C1 segment of cervical spinal cord (tissue), 14 donors: ENCODE measurements around the gene CASP5.
"Not testable (repeated sequence)": the region's sequence is repeated elsewhere in the genome, so short reads cannot be mapped to it uniquely, and the experiment has no call there.

Experiments
- DNase-seq, 14 donors: peaks; one replicate each; lab custom pipeline; 2025; lab: John Stamatoyannopoulos, UW

Gene CASP5

DNA sequence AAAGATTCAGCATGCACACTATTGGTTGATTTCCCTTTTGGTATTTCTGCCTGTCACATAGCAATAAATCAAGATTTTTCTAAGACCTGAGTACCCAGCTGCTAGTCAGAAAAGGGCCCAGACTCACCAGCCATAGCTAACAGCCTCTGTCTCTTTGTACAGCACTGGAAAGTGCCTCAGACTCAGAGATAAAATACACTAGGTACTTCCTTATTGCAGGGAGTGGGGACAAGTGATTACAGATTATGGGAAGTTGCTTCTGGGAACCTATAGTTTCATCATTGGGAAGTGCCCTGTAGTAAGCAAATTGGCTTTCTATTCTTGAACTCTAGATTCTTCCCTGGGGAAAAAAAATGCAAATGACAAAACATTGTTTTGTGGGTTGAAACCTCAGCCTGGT is at the start of gene CASP5:
TSS of gene CASP5 (minus strand) at position 166 of the 400 bp plus-strand sequence. CDS start at position 134, 32 bp downstream.
- no peak for DNase-seq

DNA sequence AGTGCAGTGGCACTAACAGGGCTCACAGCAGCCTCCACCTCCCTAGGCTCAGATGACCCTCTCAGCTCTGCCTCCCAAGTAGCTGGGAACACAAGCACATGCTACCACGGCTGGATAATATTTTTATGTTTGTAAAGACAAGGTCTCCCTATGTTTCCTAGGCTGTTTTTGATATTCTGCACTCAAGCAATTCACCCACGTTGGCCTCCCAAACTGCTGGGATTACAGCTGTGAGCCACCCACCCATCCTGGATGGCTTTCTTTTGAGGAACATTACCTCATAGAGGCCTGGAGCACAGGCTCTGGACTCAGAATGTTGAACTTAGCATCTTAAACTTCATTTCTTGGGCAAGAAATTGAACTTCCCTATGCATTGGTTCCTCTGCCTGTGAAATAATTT is 49.1 kb upstream of the CASP5 start:
- DNase-seq: not testable (repeated sequence)

DNA sequence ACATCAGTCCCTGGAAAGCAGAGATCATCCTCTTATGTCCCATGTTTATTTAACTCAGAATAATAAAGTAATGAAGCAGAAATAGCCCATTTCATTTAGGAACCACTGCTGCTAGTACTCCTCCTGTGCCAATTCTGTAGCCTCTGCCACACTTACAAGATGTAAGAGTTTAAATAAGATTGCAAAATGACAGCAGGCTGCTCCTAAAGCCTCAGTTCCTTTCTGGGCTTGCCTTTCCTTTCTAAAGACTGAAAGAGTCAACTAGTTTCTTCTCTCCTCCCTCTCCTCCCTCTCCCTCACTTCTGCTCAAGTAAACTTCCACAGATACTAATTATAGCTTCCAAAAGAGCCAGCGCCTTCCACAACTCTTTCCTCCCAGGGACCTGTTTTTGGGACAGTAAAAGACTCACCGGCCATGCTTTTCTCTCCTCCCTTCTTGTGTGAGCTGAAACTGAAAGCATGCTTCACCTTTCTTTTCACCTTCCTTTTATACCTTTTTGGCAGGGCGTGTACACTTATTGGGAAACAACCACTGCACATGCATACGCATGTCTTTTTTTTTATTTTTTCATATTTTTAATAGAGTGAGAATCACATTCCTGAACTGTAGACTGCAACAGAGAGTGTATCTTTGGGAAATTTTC is 48.2 kb upstream of the CASP5 start:
- no peak for DNase-seq

DNA sequence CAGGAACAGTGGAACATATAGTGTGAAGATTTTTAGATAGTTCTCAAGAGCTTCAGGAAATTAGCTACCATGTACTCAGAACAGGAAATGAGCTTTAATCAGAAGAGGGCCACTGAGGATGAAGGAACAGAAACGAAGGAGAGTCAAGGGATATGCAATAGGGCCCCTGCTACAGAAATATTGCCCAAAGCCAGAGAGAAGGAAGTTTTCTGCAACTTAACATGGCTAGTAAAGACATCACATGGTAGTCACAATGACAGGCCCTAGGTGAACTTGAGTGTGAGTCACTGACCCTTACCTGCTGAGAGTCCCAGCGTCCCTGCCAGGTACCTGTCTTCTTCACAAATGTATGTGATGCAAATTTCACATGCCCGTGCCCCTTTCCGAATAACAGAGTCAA is 47.3 kb upstream of the CASP5 start:
- no peak for DNase-seq

DNA sequence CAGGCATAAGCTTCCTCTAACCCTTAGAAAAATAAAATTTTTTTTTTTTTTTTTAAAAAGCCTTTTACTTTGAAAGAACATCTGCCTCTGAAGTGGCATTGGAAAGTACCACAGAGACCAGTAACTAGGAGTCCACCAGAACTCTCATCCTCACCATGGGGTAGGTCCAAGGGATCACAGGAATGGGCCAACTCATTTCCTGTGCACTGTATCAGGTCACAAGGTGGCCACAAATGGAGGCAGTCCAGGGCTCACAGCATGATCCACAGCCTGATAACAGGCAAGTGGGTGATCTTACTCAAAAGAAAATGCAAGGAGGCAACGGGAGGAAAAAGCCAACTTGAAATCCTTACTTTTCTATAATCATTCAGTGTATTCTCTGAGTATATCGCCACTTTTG is 46.8 kb upstream of the CASP5 start:
- DNase-seq: not testable (repeated sequence)

DNA sequence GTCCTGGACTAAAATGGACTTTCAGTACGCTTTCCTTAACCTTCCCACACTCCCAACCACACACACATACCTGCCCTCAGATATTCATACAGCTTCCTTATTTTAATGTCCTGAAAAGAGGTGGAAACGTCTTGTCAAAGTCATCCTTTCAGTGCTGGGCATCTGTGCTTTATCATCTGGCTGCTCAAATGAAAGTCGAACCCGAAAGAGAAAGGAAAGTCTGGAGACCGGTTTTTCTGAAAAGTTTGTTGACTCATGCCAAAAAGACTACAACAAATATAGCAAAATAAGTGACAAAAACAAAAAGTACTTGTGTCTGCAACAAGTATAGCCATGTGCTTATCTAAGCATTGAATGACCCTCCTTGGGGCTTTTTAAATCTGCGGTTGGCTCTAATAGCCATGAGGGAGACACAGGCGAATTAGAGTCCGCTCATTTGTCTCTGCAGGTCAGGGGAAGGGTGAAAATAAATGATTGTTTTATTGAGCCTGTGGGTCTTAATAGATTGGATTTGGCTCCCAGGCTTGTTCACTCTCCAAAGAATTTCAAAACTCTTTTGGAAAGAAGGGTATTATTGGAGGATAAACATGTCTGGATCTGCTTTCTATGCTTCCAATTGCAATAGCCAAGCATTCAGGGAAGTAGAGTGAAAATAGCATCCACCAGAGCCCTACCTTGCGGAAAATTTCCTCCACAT is 40.4 kb upstream of the CASP5 start:
- DNase-seq: not testable (repeated sequence)

DNA sequence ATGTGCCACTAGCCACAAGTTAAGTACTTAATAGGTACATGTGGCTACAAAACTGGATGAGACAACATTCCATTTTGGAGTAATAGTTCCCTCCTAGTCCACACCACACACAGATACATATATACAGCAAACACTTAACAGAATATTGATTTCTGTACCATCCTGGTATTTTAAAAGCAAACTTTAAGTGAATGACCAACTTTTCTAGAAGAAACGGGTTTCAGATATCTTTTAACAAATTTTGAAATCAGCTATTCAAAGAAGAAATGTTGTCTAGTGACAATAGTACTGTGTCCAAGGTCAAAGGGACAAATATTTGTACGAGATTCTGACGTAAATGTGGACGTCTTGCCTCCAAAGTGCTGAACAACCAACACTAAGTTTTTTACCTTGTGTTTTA is 34.5 kb upstream of the CASP5 start:
- DNase-seq: no peak

DNA sequence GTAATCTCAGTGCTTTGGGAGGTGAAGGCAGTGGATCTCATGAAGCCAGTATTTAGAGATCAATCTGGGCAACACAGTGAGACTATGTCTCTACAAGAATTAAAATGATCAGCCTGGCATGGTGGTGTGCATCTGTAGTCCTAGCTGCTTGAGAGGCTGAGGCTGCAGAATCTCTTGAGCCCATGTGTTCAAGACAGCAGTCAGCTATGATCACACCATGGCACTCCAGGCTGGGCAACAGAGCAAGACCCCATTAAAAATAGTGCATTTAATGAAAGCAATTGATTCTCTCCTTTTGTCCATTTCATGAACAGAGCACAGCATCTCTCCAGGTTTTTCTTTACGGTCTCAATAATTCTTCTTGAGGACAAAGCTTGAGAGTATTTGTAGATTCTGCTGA is 33.5 kb upstream of the CASP5 start:
- DNase-seq: no peak

DNA sequence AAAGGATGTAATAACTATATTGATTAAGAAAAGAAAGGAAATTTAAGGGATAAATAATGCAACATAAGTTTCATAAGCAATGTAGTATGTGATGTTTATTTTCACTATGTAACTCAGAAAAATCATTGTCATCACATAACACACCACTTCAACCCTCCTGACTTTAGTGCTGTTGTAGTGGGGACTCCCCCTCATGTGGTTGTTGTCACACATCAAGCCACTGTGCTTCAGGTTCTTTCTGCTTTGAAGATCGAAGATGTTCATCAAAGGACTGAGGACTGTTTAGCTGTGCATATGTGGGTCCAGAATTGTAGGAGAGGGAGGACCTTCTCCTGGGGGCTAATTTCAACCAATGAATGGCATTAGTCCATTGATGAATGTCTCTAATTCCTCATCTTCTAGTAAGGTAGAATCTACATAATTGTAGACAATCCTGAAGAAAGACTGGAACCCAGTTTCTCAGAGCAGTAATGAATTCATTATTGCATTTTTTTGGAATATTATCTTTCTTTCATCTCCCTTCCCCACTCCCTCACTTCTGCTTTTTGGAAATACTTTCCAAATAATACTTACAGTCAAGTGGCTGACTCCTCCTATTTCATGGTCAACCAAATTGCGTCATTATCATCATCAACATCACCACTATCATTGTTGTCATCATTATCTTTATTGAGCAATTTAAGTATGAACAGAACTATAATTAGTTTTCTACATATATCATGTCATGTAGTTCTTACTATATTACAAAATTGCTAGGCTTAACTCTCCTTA is 31.9 kb upstream of the CASP5 start:
- DNase-seq: no peak

DNA sequence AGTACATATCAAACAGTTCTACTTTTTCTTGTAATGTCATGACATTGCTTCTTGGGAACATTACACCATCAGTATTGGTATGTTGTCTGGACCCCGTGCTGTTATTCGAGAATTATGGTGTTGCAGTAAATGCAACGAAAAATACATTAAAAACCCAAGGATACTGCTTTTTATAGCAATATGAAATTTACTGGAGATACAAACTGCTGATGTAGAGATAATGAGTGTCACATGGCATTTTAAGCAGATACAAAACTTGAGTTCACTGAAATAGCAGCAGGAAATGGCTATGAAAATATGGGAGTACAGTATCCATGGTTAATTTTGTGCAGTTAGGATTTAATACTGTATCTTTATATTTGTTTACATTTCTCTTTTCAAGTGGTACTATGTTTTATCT is 29.5 kb upstream of the CASP5 start:
- no peak for DNase-seq

DNA sequence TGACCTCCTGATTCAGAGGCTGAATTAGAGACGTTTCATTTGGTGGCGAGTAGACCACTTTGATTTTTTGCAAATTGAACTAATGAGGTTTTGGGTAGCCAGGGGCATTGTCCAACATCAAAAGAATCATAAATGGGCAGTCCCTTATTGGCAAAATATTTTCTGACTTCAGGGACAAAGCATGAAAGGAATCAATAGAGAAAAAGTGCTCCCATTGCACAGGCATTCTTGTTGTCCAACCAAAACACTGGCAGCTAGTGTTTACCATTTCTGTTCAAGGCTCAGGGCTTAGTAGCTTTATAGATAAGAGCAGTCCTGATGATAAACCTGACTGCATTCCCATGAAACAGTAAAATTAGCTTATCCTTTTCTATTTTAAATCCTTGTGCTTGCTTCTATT is 28.6 kb upstream of the CASP5 start:
- no peak for DNase-seq

DNA sequence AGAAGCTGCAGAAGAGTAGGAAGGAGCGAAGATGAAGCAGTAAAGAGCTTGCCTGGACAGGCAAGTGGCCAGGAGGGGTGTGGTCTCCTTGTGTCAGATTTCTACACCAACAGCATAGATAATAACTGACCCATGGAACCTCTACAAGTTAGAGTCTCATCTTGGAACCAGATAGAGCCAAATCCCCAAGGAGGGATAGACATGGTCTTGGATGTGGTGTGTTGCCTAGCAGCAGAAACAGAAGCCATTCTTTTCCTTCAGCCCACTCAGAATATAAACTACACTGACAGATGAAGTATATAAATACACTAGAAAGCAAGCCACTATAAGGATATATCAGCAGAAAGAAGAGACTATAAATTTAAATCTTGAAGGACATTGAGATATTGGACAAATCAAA is 26.5 kb upstream of the CASP5 start:
- no peak for DNase-seq

DNA sequence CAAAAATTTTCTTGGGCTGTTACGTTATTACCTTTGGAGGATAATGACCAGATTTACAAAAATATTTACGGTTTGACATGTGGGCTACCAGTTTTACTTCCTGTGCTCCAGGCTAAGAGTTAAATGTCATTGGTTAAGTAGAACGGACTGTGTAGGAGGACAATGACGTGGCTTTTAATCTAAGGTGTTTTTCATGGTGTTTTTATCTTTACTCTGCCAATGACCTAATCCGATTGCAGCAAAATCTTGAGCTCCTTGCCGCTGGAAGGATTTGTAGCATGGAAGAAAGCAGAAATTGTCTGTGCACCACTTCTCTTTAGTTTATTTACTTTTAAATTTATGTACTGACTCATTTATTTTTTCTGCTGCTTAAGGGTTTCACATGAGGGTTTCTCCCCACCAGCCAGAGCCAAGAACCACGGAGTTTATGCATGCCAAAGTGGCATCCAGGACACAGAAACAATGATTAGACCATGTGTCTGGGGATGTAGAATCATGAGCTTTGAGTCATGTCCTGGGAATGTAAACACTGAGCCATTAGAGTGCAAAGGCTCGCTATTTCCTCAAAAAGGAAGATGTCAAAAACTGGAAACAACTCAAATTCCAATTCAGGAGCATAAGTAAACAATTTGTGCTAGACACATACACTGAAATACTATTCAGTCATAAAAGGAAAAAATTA is 24.1 kb upstream of the CASP5 start:
- DNase-seq: peak in 1 of 14 donors; percentile 18

DNA sequence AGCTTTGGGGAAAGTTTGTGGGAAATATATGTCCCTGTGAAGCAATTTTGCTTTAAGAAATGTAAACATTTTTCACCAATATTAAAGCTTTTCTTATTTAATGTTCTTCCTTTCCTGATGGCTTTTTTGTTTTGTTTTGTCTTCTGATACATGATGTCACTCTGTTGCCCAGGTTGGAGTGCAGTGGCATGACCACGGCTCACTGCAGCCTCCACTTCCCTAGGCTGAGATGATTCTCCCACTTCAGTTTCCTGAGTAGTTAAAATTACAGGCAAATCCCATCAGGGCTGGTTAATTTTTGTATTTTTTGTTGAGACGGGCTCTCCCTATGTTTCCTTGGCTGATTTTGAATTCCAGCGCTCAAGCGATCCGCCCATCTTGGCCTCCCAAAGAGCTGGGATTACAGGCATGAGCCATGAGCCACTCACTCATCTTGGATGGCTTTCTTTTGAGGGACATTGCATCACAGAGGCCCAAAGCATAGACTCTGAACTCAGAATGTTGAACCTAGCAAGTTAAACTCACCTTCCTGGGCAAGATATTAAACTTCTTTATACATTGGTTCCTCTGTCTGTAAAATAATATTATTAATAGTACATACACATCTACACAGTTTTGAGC is 22.8 kb upstream of the CASP5 start:
- DNase-seq: no peak

DNA sequence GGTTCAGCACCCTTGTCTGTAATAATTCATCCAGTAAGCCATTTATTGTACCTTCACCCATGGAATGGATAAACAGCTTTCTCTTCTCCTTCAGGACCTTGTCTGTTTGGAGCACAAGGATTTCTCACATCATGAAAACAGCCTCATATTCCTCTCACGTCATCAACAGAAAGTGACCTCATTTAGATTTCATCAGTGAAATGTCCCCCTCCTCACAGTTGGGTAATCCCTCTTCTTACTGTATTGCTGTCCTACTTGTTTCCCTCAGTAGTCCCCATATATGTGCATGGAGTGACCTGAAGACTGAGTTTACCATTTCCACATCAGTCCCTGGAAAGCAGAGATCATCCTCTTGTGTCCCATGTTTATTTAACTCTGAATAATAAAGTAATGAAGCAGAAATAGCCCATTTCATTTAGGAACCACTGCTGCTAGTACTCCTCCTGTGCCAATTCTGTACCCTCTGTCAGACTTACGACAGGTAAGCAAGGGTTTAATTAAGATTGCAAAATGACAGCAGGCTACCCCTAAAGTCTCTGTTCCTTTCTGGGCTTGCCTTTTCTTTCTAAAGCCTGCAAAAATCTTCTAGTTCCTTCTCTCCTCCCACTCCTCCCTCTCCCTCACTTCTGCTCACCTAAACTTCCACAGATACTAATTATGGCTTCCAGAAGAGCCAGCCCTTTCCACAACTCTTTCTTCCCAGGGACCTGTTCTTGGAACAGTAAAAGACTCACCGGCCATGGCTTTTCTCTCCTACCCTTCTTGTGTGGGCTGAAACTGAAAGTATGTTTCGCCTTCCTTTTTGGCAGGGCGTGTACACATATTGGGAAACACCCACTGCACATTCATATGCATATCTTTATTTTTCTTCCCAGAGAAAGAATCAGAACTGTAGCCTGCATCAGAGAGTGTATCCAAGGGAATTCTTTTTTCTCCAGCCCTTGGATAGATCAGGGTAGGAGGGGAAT is 21.9 kb upstream of the CASP5 start, which contains the start of gene CARD16:
TSS of gene CARD16 (minus strand) at position 779 of the 968 bp plus-strand sequence. CDS start at position 741, 38 bp downstream.
- not testable (repeated sequence) for DNase-seq

DNA sequence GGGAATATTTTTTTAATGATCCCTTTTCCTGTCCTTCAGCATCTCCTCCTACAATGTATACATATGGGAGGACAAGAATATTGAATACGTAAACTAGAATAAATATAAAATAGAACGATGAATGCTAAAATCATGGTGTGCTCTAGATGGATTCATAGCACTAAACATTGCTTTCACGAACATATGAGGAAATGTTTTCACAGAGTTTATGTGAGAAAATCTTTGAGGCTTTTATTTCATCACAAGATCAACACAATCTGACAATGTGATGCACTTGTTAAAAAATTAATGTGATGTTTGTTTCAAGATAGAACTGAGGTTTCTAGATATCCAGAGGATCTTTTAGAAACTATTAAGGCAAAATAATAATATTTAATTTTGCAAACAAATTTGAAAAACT is 19.2 kb upstream of the CASP5 start:
- DNase-seq: no peak

DNA sequence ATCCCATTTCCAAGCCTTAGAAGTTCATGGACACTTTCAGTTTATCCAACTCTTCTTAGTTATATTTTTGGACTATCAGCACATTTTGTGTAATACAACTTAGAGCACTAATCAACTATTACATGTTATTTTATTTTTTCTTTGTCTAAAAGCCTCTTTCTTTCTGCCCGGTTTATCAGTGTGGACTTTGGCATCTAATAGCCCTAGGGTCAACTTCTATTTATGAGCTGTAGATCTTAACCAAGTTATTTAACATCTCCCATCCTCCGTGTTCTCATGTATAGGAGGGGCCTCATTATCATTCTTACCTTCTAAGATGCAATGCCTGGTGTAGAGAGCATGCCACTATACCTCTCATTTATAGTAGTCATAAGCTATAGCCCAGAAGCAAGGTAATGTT is 17.7 kb upstream of the CASP5 start:
- no peak for DNase-seq

DNA sequence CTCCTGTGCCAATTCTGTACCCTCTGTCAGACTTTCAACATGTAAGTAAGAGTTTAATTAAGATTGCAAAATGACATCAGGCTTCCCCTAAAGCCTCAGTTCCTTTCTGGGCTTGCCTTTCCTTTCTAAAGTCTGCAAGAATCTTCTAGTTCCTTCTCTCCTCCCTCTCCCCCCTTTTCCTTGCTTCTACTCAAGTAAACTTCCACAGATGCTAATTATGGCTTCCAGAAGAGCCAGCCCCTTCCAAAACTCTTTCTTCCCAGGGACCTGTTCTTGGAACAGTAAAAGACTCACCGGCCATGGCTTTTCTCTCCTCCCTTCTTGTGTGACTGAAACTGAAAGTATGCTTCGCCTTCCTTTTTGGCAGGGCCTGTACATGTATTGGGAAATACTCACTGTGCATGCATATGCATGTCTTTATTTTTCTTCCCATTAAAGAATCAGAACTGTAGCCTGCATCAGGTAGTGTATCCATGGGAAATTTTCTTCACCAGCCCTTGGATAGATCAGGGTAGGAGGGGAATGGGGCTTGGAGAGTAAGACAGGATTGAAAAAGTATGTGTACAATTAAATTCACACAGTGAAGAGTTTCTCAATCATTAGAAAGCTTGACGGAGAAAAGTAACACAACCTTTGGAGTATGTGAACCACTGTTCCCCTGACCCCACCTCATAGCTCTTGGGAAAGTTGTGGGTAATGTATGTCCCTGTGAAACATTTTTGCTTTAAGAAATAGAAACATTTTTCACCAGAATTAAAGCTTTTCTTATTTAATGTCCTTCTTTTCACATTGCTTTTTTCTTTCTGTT is 12.0 kb upstream of the CASP5 start, which contains the start of gene CASP1:
TSS of gene CASP1 (minus strand) at position 332 of the 808 bp plus-strand sequence. CDS start at position 301, 31 bp downstream.
- DNase-seq: peak in 4 of 14 donors; percentile 7 to 24 (median 16)

DNA sequence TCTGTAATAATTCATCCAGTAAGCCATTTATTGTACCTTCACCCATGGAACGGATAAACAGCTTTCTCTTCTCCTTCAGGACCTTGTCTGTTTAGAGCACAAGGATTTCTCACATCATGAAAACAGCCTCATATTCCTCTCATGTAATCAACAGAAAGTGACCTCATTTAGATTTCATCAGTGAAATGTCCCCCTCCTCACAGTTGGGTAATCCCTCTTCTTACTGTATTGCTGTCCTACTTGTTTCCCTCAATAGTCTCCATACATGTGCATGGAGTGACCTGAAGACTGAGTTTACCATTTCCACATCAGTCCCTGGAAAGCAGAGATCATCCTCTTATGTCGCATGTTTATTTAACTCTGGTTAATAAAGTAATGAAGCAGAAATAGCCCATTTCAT is 11.4 kb upstream of the CASP5 start:
- DNase-seq: not testable (repeated sequence)
